Vagina (tissue), 2 donors: ENCODE measurements around the gene SLC1A1. TPM values are rescaled to one million over a fixed set of nuclear protein-coding genes. Genes with fewer than 3 reads are reported as not detected.
"Not testable (repeated sequence)": the region's sequence is repeated elsewhere in the genome, so short reads cannot be mapped to it uniquely, and the experiment has no call there.

ENCODE experiments used
- DNase-seq, 2 donors: peaks; one replicate each; pipeline ENCODE4 v3.0.0-alpha.2; 2017; ENCODE audit errors: extremely low spot score in 2 of 2
- H3K27ac ChIP-seq: fragments of 200-600 bp; sonication (generic); one replicate; pipeline ENCODE4 v1.5.1; 2019
- H3K27me3 ChIP-seq: fragments of 200-600 bp; sonication (generic); one replicate; pipeline ENCODE4 v1.5.1; 2019
- H3K36me3 ChIP-seq, 2 donors: fragments of 200-600 bp; sonication (generic); one replicate each; pipeline ENCODE4 v1.5.1; 2017 to 2019
- H3K4me1 ChIP-seq: fragments of 200-600 bp; sonication (generic); one replicate; pipeline ENCODE4 v1.5.1; 2019
- H3K4me3 ChIP-seq, 2 donors: fragments of 200-600 bp; sonication (generic); 1 replicate in 1 of 2; 2 replicates in 1 of 2; pipeline ENCODE4 v1.5.1; 2016 to 2019
- H3K9me3 ChIP-seq: fragments of 200-600 bp; sonication (generic); one replicate; pipeline ENCODE4 v1.5.1; 2019
- POLR2A ChIP-seq, 2 donors: fragments of 450-650 bp; IDR thresholded peaks; one replicate each; pipeline ENCODE4 v1.6.1; 2017; ENCODE audit warnings: antibody characterized with exemption in 2 of 2, mild to moderate bottlenecking in 2 of 2, moderate library complexity in 2 of 2
- POLR2AphosphoS5 ChIP-seq, 2 donors: sonication (generic); formaldehyde crosslinking; IDR thresholded peaks; one replicate each; pipeline ENCODE4 v1.9.0; 2017; ENCODE audit warnings: antibody characterized with exemption in 2 of 2, mild to moderate bottlenecking in 2 of 2, low read depth in 1 of 2; ENCODE audit not compliant: insufficient read depth in 1 of 2
- intact Hi-C: fragments of 100-400 bp; cut with DNase I; formaldehyde crosslinking; loops from one replicate; pipeline ENCODE4 v1.15.1; 2023
- total RNA-seq: library from RNA; depleted of rRNA; stranded (reverse); fragments of >200 nt; gene quantifications from one replicate; pipeline ENCODE4 v1.2.3, GENCODE V29; 2016
- TF ChIP-seq, protein P1 (sequence below), 3 experiments: fragments of 450-650 bp in 2 of 3; fragments of 200-600 bp in 1 of 3; sonication (generic) in 1 of 3; IDR thresholded peaks; one replicate each; pipeline ENCODE4 v1.5.1; 2017 to 2019; ENCODE audit warnings: antibody characterized with exemption in 3 of 3, mild to moderate bottlenecking in 2 of 3, moderate library complexity in 2 of 3

Gene SLC1A1
- total RNA-seq, 1 donor from 2014 or later: 1.5 TPM

DNA sequence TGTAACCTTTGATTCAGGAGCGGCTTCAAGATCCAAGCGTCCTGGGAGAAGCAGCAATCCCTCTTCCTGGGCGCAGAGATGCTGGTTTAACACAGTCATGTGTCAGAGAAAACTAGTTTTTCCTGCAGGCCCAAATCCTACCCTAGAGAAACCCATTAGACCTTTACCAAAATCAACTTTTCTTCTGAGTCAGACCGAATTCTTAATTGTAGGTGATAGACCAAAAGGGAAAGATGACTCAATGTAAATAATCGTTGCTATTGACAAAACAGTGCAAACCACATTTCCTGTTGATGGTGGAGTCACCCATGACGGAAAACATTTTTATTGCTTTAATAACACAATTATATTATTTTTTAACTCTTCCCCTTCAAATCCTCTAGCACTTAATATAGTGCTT, 40.1 kb downstream of the SLC1A1 start:
- intact Hi-C loops: no loop called here
- Histone ChIP-seq H3K9me3 (no peaks in the 10 kb centered on the region), H3K4me1 (no peaks in the 10 kb centered on the region), H3K27ac (no peak overlapping the region), H3K36me3 (no peaks in the 10 kb centered on the region), H3K4me3 (no peak overlapping the region), H3K27me3 (no peaks in the 10 kb centered on the region)
- TF ChIP-seq, protein P1, sequence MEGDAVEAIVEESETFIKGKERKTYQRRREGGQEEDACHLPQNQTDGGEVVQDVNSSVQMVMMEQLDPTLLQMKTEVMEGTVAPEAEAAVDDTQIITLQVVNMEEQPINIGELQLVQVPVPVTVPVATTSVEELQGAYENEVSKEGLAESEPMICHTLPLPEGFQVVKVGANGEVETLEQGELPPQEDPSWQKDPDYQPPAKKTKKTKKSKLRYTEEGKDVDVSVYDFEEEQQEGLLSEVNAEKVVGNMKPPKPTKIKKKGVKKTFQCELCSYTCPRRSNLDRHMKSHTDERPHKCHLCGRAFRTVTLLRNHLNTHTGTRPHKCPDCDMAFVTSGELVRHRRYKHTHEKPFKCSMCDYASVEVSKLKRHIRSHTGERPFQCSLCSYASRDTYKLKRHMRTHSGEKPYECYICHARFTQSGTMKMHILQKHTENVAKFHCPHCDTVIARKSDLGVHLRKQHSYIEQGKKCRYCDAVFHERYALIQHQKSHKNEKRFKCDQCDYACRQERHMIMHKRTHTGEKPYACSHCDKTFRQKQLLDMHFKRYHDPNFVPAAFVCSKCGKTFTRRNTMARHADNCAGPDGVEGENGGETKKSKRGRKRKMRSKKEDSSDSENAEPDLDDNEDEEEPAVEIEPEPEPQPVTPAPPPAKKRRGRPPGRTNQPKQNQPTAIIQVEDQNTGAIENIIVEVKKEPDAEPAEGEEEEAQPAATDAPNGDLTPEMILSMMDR (IDR thresholded peaks at IDR 0.05): no peak
- TF ChIP-seq POLR2AphosphoS5 (IDR thresholded peaks at IDR 0.05; ENCODE audit: insufficient read depth in 1 of 2, low read depth in 1 of 2) (no peak), POLR2A (IDR thresholded peaks at IDR 0.05) (no peak)
- DNase-seq: no peak

DNA sequence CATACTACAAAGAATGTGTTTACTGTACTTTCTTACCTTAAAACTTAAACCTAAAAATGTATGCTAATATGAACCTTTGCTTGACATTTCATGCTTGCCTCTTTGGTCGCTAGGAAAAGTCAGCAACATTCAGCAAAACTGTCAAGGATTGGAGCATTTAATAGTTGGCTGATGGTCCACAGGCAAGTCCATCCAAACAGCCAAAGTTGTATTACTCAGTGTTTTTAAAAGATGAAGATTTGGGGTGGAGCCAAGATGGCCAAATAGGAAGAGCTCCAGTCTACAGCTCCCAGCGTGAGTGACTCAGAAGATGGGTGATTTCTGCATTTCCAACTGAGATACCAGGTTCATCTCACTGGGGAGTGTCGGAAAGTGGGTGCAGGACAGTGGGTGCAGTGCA, 40.6 kb downstream of the SLC1A1 start:
- H3K9me3 ChIP-seq, intact Hi-C loops, H3K4me1 ChIP-seq, H3K27ac ChIP-seq, H3K4me3 ChIP-seq, H3K27me3 ChIP-seq, H3K36me3 ChIP-seq, DNase-seq: not testable (repeated sequence)

DNA sequence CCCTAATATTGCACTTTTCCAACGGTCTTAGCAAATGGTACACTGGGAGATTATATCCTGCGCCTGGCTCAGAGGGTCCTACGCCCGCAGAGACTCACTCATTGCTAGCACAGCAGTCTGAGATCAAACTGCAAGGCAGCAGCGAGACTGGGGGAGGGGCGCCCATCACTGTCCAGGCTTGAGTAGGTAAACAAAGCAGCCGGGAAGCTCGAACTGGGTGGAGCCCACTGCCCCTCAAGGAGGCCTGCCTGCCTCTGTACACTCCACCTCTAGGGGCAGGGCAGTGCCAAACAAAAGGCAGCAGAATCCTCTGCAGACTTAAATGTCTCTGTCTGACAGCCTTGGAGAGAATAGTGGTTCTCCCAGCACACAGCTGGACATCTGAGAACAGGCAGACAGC, 41.1 kb downstream of the SLC1A1 start:
- H3K9me3 ChIP-seq, H3K27ac ChIP-seq, H3K4me3 ChIP-seq, intact Hi-C loops, H3K4me1 ChIP-seq, H3K27me3 ChIP-seq, H3K36me3 ChIP-seq: not testable (repeated sequence)
- peak in 1 of 2 donors; percentile 37 for DNase-seq

DNA sequence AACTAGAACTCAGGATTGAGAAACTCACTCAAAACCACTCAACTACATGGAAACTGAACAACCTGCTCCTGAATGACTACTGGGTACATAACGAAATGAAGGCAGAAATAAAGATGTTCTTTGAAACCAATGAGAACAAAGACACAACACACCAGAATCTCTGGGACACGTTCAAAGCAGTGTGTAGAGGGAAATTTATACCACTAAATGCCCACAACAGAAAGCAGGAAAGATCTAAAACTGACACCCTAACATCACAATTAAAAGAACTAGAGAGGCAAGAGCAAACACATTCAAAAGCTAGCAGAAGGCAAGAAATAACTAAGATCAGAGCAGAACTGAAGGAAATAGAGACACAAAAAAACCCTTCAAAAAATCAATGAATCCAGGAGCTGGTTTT, 43.6 kb downstream of the SLC1A1 start:
- H3K9me3 ChIP-seq, H3K27me3 ChIP-seq, intact Hi-C loops, H3K4me3 ChIP-seq, H3K27ac ChIP-seq, DNase-seq, H3K36me3 ChIP-seq, H3K4me1 ChIP-seq: not testable (repeated sequence)

DNA sequence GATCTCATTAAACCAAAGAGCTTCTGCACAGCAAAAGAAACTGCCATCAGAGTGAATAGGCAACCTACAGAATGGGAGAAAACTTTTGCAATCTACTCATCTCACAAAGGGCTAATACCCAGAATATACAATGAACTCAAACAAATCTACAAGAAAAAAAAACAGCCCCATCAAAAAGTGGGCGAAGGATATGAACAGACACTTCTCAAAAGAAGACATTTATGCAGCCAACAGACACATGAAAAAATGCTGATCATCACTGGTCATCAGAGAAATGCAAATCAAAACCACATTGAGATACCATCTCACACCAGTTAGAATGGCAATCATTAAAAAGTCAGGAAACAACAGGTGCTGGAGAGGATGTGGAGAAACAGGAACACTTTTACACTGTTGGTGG, 45.9 kb downstream of the SLC1A1 start:
- H3K4me3 ChIP-seq, H3K4me1 ChIP-seq, DNase-seq, H3K36me3 ChIP-seq, intact Hi-C loops, H3K27me3 ChIP-seq, H3K9me3 ChIP-seq, H3K27ac ChIP-seq: not testable (repeated sequence)

DNA sequence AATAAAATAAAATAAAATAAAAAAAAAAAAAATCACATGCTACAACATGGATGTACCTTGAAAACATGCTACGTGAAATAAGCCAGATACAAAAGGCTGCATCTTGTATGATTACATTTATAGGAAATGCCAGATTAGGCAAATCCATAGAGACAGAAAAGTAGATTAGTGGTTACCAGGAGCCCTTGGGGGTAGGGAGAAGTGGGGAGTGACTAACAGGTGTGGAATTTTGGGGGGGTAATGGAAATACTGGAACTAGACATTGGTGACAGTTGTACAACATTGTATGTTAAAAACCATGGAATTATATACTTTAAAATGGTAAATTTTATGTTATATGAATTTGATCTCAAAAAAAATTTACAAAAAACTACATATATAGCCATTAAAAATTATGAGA, 47.3 kb downstream of the SLC1A1 start:
- Histone ChIP-seq H3K4me1 (no peaks in the 10 kb centered on the region), H3K9me3 (no peaks in the 10 kb centered on the region), H3K4me3 (no peak overlapping the region), H3K27ac (no peak overlapping the region), H3K27me3 (no peaks in the 10 kb centered on the region), H3K36me3 (peaks cover 0 to 6% of the 10 kb centered on the region in 2 donors)
- no peak for TF ChIP-seq POLR2A (IDR thresholded peaks at IDR 0.05)
- no peak for TF ChIP-seq POLR2AphosphoS5 (IDR thresholded peaks at IDR 0.05; ENCODE audit: insufficient read depth in 1 of 2, low read depth in 1 of 2)
- TF ChIP-seq, protein P1 (IDR thresholded peaks at IDR 0.05): no peak
- intact Hi-C loops: no loop called here
- no peak for DNase-seq

DNA sequence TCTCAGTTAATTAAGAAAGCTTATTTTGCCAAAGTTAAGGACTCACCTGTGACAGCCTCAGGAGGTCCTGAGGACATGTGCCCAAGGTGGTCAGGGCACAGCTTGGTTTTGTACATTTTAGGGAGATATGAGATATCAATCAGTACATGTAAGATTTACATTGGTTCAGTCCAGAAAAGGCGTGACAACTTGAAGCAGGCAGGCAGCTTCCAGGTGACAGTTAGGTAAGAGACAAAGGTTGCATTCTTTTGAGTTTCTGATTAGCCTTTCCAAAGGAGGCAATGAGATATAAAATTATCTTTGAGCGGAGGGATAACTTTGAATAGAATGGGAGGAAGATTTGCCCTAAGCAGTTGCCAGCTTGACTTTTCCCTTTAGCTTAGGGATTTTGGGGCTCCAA, 47.8 kb downstream of the SLC1A1 start:
- TF ChIP-seq, protein P1 (IDR thresholded peaks at IDR 0.05): no peak
- no peak for TF ChIP-seq POLR2A (IDR thresholded peaks at IDR 0.05)
- TF ChIP-seq POLR2AphosphoS5 (IDR thresholded peaks at IDR 0.05; ENCODE audit: insufficient read depth in 1 of 2, low read depth in 1 of 2): no peak
- Histone ChIP-seq H3K9me3 (no peaks in the 10 kb centered on the region), H3K36me3 (peaks cover 0 to 6% of the 10 kb centered on the region in 2 donors), H3K4me3 (no peak overlapping the region), H3K4me1 (no peaks in the 10 kb centered on the region), H3K27me3 (no peaks in the 10 kb centered on the region), H3K27ac (no peak overlapping the region)
- DNase-seq: no peak
- intact Hi-C loops: no loop called here
